Left lung (tissue), 10 donors: ENCODE data around the gene SLC4A5. TPM values are rescaled to one million over a fixed set of nuclear protein-coding genes. Genes with fewer than 3 reads are reported as not detected.
A peak's percentile ranks its signal among the peaks of the same experiment; 100 is the strongest.
"Not testable (repeated sequence)": the region's sequence is repeated elsewhere in the genome, so short reads cannot be mapped to it uniquely, and the experiment has no call there.

Experiments
- ATAC-seq: fragments of 200-7000 bp; cut with Tn5 transposase; one replicate; pipeline ENCODE4 v1.9.1; 2020; ENCODE audit warnings: moderate library complexity
- DNase-seq, 4 donors: peaks; one replicate each; pipeline ENCODE4 v3.0.0-alpha.2; 2013 to 2020
- H3K27ac ChIP-seq, 2 donors: fragments of 200-600 bp; sonication (generic) in 1 of 2; one replicate each; pipeline versions ENCODE4 v1.5.0 to v1.8.0; 2020 to 2021
- H3K27me3 ChIP-seq, 2 donors: fragments of 200-600 bp; sonication (generic) in 1 of 2; one replicate each; pipeline versions ENCODE4 v1.5.0 to v1.8.0; 2020 to 2021
- H3K36me3 ChIP-seq, 2 donors: fragments of 200-600 bp; sonication (generic) in 1 of 2; one replicate each; pipeline versions ENCODE4 v1.5.0 to v1.8.0; 2020 to 2021
- H3K4me1 ChIP-seq, 2 donors: fragments of 200-600 bp; one replicate each; pipeline ENCODE4 v1.8.0; 2021
- H3K4me3 ChIP-seq, 2 donors: fragments of 200-600 bp; sonication (generic) in 1 of 2; one replicate each; pipeline versions ENCODE4 v1.5.0 to v1.8.0; 2020 to 2021; ENCODE audit warnings: mild to moderate bottlenecking in 1 of 2
- H3K9me3 ChIP-seq, 2 donors: fragments of 200-600 bp; sonication (generic) in 1 of 2; one replicate each; pipeline versions ENCODE4 v1.5.0 to v1.8.0; 2020 to 2021
- CTCF ChIP-seq, 2 donors: fragments of 200-600 bp; sonication (generic) in 1 of 2; IDR thresholded peaks; one replicate each; pipeline versions ENCODE4 v1.5.0 to v1.8.0; 2021; ENCODE audit warnings: antibody characterized with exemption in 2 of 2
- intact Hi-C, 2 donors: fragments of 100-400 bp; cut with DNase I; formaldehyde crosslinking; loops; one replicate each; pipeline versions ENCODE4 v1.11.2 to v1.14.2; 2022
- polyA plus RNA-seq, 6 donors: library from polyadenylated mRNA; unstranded; fragments of 120-200 nt; gene quantifications; one replicate each; pipeline ENCODE4 v1.2.1, GENCODE V29; 2013; ENCODE audit not compliant: insufficient read length in 6 of 6
- total RNA-seq, 2 donors: library from RNA; stranded (reverse); fragmentation: NEBNext Ultra II Directional; extraction: Animal tissue kit (Norgen Biotek cat#: 25700); gene quantifications; one replicate each; pipeline ENCODE4 v1.2.1, GENCODE V29; 2021
- donor health status: DM: no; HTN: yes; CAD: no.
- donor health status: DM: no; HTN: no; CAD: no.

SLC4A5 gene
- total and polyA plus RNA-seq, 8 donors: 2.0 to 13.8 (median 8.0) TPM

GRCh38 chr2:74188018-74188601 is 155.1 kb downstream of the SLC4A5 start:
- no peak for TF ChIP-seq CTCF (IDR thresholded peaks at IDR 0.05)
- intact Hi-C loops: no loop called here
- ATAC-seq (no peak), DNase-seq (no peak)
- Histone ChIP-seq H3K4me3 (no peak overlapping the region), H3K4me1 (peaks cover 0 to 23% of the 10 kb centered on the region in 2 donors), H3K27ac (no peak overlapping the region), H3K36me3 (no peaks in the 10 kb centered on the region), H3K9me3 (no peaks in the 10 kb centered on the region), H3K27me3 (no peaks in the 10 kb centered on the region)

- DNase-seq, ATAC-seq, H3K27me3 ChIP-seq, H3K4me3 ChIP-seq, H3K36me3 ChIP-seq, intact Hi-C loops, H3K9me3 ChIP-seq: not testable (repeated sequence)
- H3K27ac ChIP-seq: peak overlapping the region in 1 of 2 donors; percentile 96
- H3K4me1 ChIP-seq: peaks cover 0 to 31% of the 10 kb centered on the region in 2 donors
Measured at GRCh38 chr2:74186706-74187105, 156.5 kb downstream of the SLC4A5 start.

- Histone ChIP-seq H3K27ac (peak overlapping the region; percentile 58 to 96), H3K36me3 (no peaks in the 10 kb centered on the region), H3K4me1 (peaks cover 0 to 36% of the 10 kb centered on the region in 2 donors), H3K4me3 (no peak overlapping the region), H3K27me3 (no peaks in the 10 kb centered on the region), H3K9me3 (no peaks in the 10 kb centered on the region)
- DNase-seq: peak in 1 of 4 donors; percentile 71
- peak; percentile 81 for ATAC-seq
- TF ChIP-seq CTCF (IDR thresholded peaks at IDR 0.05): no peak
- intact Hi-C loops: no loop called here
Measured at GRCh38 chr2:74186038-74186437, 157.2 kb downstream of the SLC4A5 start.

GRCh38 chr2:74183878-74184277 is 159.3 kb downstream of the SLC4A5 start:
- no peaks in the 10 kb centered on the region for H3K9me3 ChIP-seq
- no peak for DNase-seq
- no peak overlapping the region for H3K27ac ChIP-seq
- H3K4me3 ChIP-seq: no peak overlapping the region
- TF ChIP-seq CTCF (IDR thresholded peaks at IDR 0.05): no peak
- no peaks in the 10 kb centered on the region for H3K27me3 ChIP-seq
- ATAC-seq: no peak
- H3K36me3 ChIP-seq: no peaks in the 10 kb centered on the region
- H3K4me1 ChIP-seq: peaks cover 0 to 48% of the 10 kb centered on the region in 2 donors
- intact Hi-C loops: no loop called here

- no peak overlapping the region for H3K4me3 ChIP-seq
Measured at GRCh38 chr2:74181739-74182138, 161.5 kb downstream of the SLC4A5 start.

More at GRCh38 chr2:74181739-74182138, 161.5 kb downstream of the SLC4A5 start:
- peaks cover 6 to 58% of the 10 kb centered on the region in 2 donors for H3K4me1 ChIP-seq
- DNase-seq (peak in 2 of 4 donors; percentile 16 to 72), ATAC-seq (peak; percentile 1)
- H3K27me3 ChIP-seq: no peaks in the 10 kb centered on the region
- H3K9me3 ChIP-seq: no peaks in the 10 kb centered on the region
- TF ChIP-seq CTCF (IDR thresholded peaks at IDR 0.05): no peak
- H3K36me3 ChIP-seq: no peaks in the 10 kb centered on the region
- H3K27ac ChIP-seq: peak overlapping the region; percentile 39 to 83
- intact Hi-C loops: no loop called here
